ENCODE results near the gene BORCS5.

DNA sequence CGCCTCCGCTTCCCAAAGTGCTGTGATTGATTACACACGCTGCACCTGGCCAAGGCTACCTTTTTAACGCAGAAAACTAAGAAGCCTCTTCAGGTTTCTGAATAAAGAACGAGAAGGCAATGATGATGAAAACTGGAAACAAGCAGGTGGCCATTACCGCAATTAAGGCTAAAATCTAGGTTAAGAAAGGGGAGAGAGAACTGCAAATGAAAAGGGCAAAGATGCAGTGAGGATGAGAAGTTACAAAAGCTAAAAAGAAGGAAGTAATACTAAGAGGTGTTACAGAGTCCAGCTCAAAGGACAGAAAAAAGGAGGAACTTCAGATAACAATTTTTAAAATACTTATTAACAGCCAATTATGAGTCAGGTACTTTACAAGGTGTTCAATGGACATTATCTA lies 126.1 kb downstream of the BORCS5 start:
- TF ChIP-seq, protein P1, sequence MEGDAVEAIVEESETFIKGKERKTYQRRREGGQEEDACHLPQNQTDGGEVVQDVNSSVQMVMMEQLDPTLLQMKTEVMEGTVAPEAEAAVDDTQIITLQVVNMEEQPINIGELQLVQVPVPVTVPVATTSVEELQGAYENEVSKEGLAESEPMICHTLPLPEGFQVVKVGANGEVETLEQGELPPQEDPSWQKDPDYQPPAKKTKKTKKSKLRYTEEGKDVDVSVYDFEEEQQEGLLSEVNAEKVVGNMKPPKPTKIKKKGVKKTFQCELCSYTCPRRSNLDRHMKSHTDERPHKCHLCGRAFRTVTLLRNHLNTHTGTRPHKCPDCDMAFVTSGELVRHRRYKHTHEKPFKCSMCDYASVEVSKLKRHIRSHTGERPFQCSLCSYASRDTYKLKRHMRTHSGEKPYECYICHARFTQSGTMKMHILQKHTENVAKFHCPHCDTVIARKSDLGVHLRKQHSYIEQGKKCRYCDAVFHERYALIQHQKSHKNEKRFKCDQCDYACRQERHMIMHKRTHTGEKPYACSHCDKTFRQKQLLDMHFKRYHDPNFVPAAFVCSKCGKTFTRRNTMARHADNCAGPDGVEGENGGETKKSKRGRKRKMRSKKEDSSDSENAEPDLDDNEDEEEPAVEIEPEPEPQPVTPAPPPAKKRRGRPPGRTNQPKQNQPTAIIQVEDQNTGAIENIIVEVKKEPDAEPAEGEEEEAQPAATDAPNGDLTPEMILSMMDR (IDR thresholded peaks at IDR 0.05) = no peak
- TF ChIP-seq POLR2A (IDR thresholded peaks at IDR 0.05) = no peak
